SHP77 treated with DMSO at 0.1 percent for 48 hours (cell line): Measurements from ENCODE around the gene SLC22A23.

Experiments
- DNase-seq: peaks from one replicate; lab custom pipeline; 2025; lab: John Stamatoyannopoulos, UW

Gene SLC22A23

DNA sequence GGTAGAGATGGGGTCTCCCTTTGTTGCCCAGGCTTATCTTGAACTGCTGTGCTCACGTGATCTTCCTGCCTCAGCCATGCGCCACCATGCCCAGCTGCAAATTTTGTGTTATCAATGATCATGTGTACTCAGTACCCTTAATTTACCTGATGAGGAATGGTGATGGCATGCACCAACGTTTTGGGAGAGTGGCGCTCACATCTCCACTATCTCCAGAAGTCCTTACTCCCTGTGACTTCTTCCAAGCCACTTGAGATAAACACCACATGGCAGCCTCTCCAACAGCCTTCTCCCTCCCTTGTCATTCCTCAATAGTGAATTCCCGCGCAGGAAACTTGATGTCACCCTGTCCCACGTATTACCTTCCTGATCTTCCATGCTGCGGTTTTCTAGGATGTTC is 140.0 kb downstream of the SLC22A23 start:
- DNase-seq: no peak

GRCh38 chr6:3316331-3316730 is 140.5 kb downstream of the SLC22A23 start:
- DNase-seq: no peak

- no peak for DNase-seq
Measured at GRCh38 chr6:3315841-3316240, 141.0 kb downstream of the SLC22A23 start.

DNA sequence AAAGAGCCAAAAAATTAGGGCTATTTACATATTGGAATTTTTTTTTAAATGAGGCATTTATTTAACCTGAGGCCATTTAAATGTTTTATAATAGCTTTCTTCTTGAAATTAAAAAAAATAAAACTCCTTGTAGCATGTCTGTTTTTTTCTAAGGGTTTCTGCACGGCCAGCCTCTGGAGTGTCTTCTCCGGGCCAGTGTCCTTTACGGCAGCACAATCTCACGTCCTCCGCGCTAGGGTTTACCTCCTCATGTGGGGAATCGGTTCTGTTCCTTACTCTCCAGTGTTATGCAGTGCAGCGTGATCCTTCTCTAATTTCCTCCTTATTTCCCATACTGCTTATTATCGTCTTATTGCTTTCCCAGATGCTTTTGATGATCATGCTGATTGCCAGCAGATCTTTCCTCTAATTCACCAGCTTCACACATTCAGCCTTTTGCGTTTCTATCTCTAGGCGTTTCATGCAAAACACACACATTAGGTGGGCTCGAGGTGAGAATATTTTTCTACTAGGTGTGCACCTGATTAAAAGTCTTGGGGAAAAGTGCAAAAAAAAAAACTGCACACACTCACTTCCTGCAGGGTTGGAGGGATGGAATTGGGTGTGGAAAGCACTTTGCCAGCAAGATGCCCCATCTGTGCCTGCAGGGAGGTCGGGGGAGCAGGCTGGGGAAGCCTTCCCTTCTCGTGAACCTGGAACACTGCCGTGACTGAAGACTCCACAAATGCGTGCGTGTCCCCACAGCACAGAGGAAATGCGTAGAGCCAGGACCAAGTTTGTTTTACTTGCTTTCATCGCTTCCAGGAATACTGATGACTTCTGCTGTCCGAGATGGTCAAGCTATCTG is 142.0 kb downstream of the SLC22A23 start:
- no peak for DNase-seq

DNA sequence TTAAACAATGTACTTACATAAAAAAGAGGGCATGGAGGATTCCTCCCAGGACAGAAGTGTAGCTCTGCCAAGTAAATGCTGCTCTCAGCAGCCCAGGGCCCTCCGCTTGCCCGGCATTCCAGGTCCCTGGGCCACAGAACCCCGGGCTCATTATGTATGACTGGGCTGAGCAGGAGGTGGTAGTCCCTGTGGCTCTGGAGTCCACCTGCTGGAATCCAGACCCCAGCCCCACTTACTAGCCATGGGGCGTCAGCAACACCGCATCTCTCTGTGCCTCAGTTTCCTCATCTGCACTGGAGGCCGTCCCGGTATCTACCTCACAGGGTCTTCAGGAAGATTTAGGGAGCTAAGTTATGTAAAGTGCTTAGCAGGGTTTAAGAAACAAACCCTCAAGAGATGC is 142.7 kb downstream of the SLC22A23 start:
- no peak for DNase-seq

DNA sequence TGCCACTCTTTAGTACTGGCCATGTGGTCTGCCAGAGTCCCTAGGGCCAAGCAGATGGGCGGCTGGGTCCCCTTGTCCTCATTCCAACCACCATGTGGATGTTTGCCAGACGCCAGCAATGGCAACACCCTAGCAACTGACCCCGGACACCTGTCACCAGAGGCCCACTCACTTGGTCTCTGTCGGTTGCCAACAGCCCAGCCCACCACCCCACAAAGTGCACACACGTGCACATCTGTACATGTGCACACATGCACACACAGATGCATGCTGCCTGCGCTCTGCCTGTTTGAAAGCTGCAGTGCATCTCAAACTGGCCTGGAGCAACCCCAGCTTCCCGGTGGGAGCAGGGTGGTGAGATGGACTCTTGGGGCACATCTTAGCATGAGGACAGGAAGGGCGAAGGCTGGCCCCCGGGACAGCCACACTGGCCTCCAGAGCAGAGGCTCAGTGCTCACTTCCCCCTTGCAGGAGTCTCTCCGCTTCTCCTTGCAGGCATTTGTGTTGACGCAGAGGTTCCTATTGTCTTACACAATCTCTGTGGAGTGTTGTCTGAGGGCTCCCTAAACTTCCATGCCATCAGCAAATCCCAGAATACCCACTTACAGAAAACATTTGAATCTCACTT is 144.1 kb downstream of the SLC22A23 start:
- DNase-seq: no peak

- no peak for DNase-seq
Measured at GRCh38 chr6:3311826-3312225, 145.0 kb downstream of the SLC22A23 start.

GRCh38 chr6:3310703-3311102 is 146.1 kb downstream of the SLC22A23 start:
- no peak for DNase-seq

- no peak for DNase-seq
Measured at GRCh38 chr6:3310051-3310448, 146.8 kb downstream of the SLC22A23 start.

DNA sequence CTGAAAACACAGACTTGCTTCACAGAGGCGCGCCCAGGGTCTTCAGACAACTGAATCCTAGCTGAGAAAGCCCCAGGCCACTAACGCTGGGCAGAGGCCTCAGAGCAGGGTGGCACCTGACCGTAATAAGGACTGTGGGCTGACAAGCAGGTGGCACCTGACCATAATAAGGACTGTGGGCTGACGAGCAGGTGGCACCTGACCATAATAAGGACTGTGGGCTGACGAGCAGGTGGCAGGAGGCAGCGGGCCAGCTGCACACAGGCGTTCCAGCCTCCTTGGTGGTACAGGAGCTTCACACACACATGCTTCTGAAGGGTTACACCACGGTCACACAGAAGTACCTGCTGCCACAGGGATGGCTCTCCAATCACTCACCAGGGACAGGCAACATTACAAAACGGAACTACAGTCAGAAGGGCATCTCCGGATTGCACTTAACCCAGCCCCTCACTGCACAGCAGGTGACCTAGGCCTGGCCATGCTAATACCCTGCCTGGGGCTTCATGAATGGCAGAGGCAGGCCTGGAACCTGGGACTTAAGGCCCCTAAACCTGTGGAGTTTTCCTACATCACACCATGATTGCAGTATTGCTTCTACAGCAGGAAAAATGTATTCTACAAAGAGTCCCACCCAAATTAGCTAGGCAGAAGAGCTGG is 147.3 kb downstream of the SLC22A23 start:
- peak; percentile 72 for DNase-seq

GRCh38 chr6:3308106-3308505 is 148.7 kb downstream of the SLC22A23 start:
- no peak for DNase-seq

- DNase-seq: no peak
Measured at GRCh38 chr6:3307436-3307835, 149.4 kb downstream of the SLC22A23 start.

DNA sequence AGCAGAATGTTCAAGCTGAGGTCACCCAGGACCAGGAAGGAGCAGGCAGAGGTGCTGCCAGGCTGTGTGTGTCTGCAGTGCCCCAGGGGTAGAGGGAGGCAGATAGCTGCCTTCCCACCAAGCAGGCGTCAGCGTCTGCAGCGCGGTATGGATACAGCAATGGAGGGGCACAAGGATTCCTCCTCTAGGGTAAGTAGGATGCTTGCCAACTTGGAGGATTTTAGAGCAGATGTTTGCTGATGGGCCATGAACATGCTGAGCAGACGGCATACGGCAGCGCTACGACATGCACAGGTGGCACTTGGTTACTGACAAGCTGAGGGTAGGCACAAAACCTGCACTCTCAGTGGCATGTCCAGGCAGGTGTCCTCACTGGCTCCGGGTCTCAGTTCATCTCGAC is 150.0 kb downstream of the SLC22A23 start:
- no peak for DNase-seq

DNA sequence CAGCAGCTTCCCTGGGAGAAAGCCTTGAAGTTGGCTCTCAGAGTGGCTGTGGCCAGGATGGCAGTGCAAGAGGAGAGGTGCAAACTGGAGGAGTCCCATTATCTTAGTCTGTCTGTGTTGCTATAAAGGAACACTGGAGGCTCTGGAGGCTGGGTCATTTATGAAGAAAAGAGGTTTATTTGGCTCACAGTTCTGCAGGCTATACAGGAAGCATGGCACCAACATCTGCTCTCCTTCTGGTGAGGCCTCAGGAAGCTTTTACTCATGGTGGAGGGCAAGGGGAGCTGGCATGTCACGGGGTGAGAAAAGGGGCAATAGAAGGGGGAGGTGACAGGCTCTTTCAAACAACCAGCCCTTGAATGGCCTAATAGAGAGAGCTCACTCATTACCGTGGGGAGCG is 151.0 kb downstream of the SLC22A23 start:
- no peak for DNase-seq

GRCh38 chr6:3305216-3305565 is 151.7 kb downstream of the SLC22A23 start:
- DNase-seq: no peak

- DNase-seq: no peak
Measured at GRCh38 chr6:3304500-3305215, 152.2 kb downstream of the SLC22A23 start.

GRCh38 chr6:3303795-3304411 is 152.9 kb downstream of the SLC22A23 start:
- no peak for DNase-seq

DNA sequence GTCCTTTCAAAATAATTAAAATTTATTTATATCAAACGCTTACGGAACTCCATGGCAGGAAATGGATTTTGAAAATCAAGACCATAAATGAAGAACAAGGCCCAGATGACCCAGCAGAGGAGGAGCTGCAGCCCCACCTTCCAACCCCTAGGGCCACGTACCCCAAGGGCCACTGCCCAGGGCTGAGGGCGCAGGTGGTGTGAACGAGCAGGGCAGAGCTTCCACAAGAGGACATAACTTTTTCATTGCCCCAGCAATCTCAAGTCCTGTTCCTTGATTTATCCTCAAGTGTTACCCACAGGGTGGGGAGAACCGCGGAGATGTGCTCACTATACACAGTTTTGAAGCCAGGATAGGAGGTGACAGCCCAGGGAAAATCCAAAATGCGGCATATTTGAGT is 155.3 kb downstream of the SLC22A23 start:
- DNase-seq: no peak

DNA sequence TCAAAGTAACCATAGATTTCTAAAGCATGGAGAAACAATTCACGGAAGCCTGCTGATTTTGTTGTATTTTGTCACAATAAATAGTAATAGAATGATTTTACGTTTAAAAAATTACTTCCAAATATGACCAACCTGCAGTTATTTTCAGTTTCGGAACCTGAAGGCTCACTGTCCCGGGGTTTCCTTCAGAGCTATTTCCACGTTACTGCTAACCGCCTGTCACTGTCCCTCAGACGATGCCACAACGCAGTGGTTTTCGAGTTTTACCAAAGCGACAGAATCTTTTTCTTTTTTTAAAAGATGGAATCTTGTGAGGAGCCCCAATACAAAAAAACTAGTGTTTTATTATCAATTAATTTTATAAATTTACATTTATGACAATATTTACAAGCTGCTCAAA is 157.6 kb downstream of the SLC22A23 start:
- no peak for DNase-seq

DNA sequence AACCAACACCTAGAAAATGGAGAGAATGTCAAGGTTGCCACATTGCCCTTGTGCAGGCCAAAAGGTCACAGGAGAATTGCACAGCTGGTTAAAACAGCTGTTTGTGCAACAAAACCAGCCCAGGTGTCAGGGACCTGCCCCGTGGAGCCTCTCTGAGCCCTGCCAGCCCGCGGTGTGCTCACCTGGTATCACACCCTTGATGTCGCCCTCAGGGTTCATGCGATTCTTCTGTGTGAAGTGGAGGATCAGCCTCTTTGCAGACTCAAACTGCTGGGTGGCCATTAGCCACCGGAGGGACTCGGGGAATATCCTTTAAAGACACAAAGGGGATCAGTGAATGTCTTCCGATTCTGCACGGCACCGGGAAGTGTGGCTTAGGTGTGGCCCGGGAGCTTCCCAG is 158.9 kb downstream of the SLC22A23 start:
- DNase-seq: no peak

- DNase-seq: no peak
Measured at GRCh38 chr6:3297006-3297405, 159.8 kb downstream of the SLC22A23 start.

- no peak for DNase-seq
Measured at GRCh38 chr6:3296537-3296936, 160.3 kb downstream of the SLC22A23 start.
